Dedifferentiated amniotic fluid mesenchymal stem cell (primary cell): Measurements from ENCODE around the gene PLPP3.

Experiments
- DNase-seq: peaks from one replicate; pipeline ENCODE4 v3.0.0-alpha.2; 2016; ENCODE audit errors: extremely low spot score

The PLPP3 gene

GRCh38 chr1:56547977-56548376, 31.4 kb downstream of the PLPP3 start:
- no peak for DNase-seq

- no peak for DNase-seq
Measured at GRCh38 chr1:56547473-56547872, 31.9 kb downstream of the PLPP3 start.

- DNase-seq, result no peak
Measured at GRCh38 chr1:56545711-56546110, 33.7 kb downstream of the PLPP3 start.

GRCh38 chr1:56543783-56544612, 35.4 kb downstream of the PLPP3 start:
- no peak for DNase-seq

- no peak for DNase-seq
Measured at GRCh38 chr1:56542651-56543050, 36.7 kb downstream of the PLPP3 start.

GRCh38 chr1:56541408-56541807, 38.0 kb downstream of the PLPP3 start:
- no peak for DNase-seq

- no peak for DNase-seq
Measured at GRCh38 chr1:56540467-56540866, 38.9 kb downstream of the PLPP3 start.

- no peak for DNase-seq
Measured at GRCh38 chr1:56539520-56539931, 39.8 kb downstream of the PLPP3 start.

GRCh38 chr1:56538532-56538931, 40.8 kb downstream of the PLPP3 start:
- no peak for DNase-seq

GRCh38 chr1:56537660-56538059, 41.7 kb downstream of the PLPP3 start:
- no peak for DNase-seq

GRCh38 chr1:56535939-56536338, 43.4 kb downstream of the PLPP3 start:
- no peak for DNase-seq

GRCh38 chr1:56535362-56535761, 44.0 kb downstream of the PLPP3 start:
- DNase-seq, result no peak

- no peak for DNase-seq
Measured at GRCh38 chr1:56534130-56534651, 45.2 kb downstream of the PLPP3 start.

- DNase-seq, result no peak
Measured at GRCh38 chr1:56533621-56534020, 45.7 kb downstream of the PLPP3 start.

- DNase-seq, result no peak
Measured at GRCh38 chr1:56533197-56533596, 46.2 kb downstream of the PLPP3 start.

GRCh38 chr1:56532350-56532683, 47.0 kb downstream of the PLPP3 start:
- DNase-seq, result no peak

GRCh38 chr1:56531624-56532349, 47.6 kb downstream of the PLPP3 start:
- no peak for DNase-seq

- no peak for DNase-seq
Measured at GRCh38 chr1:56529801-56530200, 49.6 kb downstream of the PLPP3 start.

GRCh38 chr1:56527548-56528302, 51.6 kb downstream of the PLPP3 start:
- DNase-seq, result no peak

GRCh38 chr1:56526571-56527174, 52.7 kb downstream of the PLPP3 start:
- DNase-seq, result no peak

- DNase-seq, result no peak
Measured at GRCh38 chr1:56525489-56526041, 53.8 kb downstream of the PLPP3 start.

GRCh38 chr1:56524263-56524662, 55.1 kb downstream of the PLPP3 start:
- DNase-seq, result no peak
